HCT116 (cell line): ENCODE results near the gene MALL.
"Not testable (repeated sequence)": the region's sequence is repeated elsewhere in the genome, so short reads cannot be mapped to it uniquely, and the experiment has no call there.

ENCODE experiments used
- ATF3 ChIP-seq: IDR thresholded peaks from 2 replicates; pipeline ENCODE4 v1.6.1; 2012
- CEBPB ChIP-seq: IDR thresholded peaks from 2 replicates; pipeline ENCODE4 v1.6.1; 2012; ENCODE audit warnings: low read depth
- CTCF ChIP-seq, 3 experiments: fragments of 200-600 bp in 1 of 3; sonication (generic) in 1 of 3; IDR thresholded peaks in 2 of 3; conservative IDR thresholded peaks in 1 of 3; 2 replicates each; pipeline ENCODE4 v1.5.1; 2012 to 2017; ENCODE audit warnings: low read depth in 2 of 3, low read length in 2 of 3, antibody characterized with exemption in 1 of 3, borderline replicate concordance in 1 of 3, control low read depth in 1 of 3, mild to moderate bottlenecking in 1 of 3, mixed read lengths in 1 of 3, mixed run types in 1 of 3, moderate library complexity in 1 of 3; ENCODE audit not compliant: insufficient read depth in 1 of 3
- EZH2 ChIP-seq: fragments of 200-600 bp; sonication (generic); IDR thresholded peaks from 2 replicates; pipeline ENCODE4 v1.6.1; 2017; ENCODE audit warnings: antibody characterized with exemption, mixed run types
- EZH2phosphoT487 ChIP-seq: fragments of 200-600 bp; IDR thresholded peaks from 2 replicates; pipeline ENCODE4 v1.6.1; 2018; ENCODE audit warnings: antibody characterized with exemption, borderline replicate concordance
- MAX ChIP-seq: IDR thresholded peaks from 2 replicates; pipeline ENCODE4 v1.6.1; 2012
- POLR2A ChIP-seq: IDR thresholded peaks from 2 replicates; pipeline ENCODE4 v1.7.0; 2011; ENCODE audit warnings: borderline replicate concordance; ENCODE audit not compliant: insufficient read depth, insufficient read length; ENCODE audit errors: extremely low read depth
- POLR2AphosphoS5 ChIP-seq: IDR thresholded peaks from 2 replicates; pipeline ENCODE4 v1.6.1; 2011; ENCODE audit warnings: mild to moderate bottlenecking, low read depth, low read length, moderate library complexity
- RAD21 ChIP-seq: IDR thresholded peaks from 2 replicates; pipeline ENCODE4 v1.6.1; 2012; ENCODE audit warnings: low read depth, mild to moderate bottlenecking
- REST ChIP-seq: IDR thresholded peaks from 2 replicates; pipeline ENCODE4 v1.6.1; 2012; ENCODE audit warnings: low read depth
- SRF ChIP-seq: IDR thresholded peaks from 2 replicates; pipeline ENCODE4 v1.6.1; 2012; ENCODE audit warnings: low read depth
- TCF7L2 ChIP-seq: IDR thresholded peaks from 2 replicates; pipeline ENCODE4 v1.7.0; 2011; ENCODE audit warnings: borderline replicate concordance, inconsistent platforms; ENCODE audit not compliant: insufficient read depth, insufficient read length; ENCODE audit errors: extremely low read depth
- ZBTB33 ChIP-seq: IDR thresholded peaks from 2 replicates; pipeline ENCODE4 v1.6.1; 2011; ENCODE audit warnings: mild to moderate bottlenecking, low read length, moderate library complexity; ENCODE audit not compliant: insufficient replicate concordance; ENCODE audit errors: extremely low read depth
- ZNF274 ChIP-seq: fragments of 200-500 bp; sonication (Bioruptor generic); IDR thresholded peaks from 2 replicates; pipeline ENCODE4 v1.6.1; 2014; ENCODE audit warnings: mild to moderate bottlenecking, low read depth, low read length, inconsistent platforms

GRCh38 chr2:110154188-110154587, 38.6 kb upstream of the MALL start:
- TF ChIP-seq CTCF (IDR thresholded peaks at IDR 0.05 in 2 of 3, conservative IDR thresholded peaks at IDR 0.05 in 1 of 3; ENCODE audit: borderline replicate concordance in 1 of 3, insufficient read depth in 1 of 3, low read depth in 2 of 3, low read length in 2 of 3); SRF; RAD21; ZBTB33; POLR2AphosphoS5; MAX; EZH2; EZH2phosphoT487; CEBPB; REST; ATF3; TCF7L2; ZNF274; POLR2A: not testable (repeated sequence)
